ENCODE data around the gene DENND1A.

DNA sequence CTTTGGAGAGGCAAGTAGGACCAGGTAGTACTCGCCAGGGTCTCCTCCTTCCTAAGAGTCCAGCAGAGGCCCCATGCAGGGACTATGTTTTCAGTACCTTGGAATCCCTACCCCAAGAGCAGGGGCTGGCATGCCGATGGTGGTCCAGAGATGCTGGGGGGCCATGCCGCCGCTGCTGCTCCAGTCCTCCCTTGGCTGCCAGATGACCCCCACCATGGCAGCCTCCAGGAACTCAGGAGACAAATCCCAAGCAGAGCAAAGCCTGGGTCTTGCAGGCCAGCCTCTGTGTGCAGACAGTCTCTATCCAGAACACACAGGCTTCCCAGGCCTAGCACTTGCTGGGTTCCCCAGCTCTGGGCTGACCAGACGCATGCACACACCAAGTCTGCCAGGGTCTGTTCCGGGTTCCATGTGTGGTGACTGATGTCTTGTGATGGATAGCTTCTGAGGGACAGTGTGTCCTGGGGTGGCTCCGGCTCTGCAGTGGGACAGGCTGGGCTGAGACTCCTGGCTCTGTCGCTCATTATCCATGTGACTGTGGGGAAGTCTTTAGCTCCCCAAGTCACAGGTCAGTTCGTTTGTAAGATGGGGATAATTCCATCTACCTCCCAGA is 446.6 kb downstream of the DENND1A start:
- TF ChIP-seq, protein P1, sequence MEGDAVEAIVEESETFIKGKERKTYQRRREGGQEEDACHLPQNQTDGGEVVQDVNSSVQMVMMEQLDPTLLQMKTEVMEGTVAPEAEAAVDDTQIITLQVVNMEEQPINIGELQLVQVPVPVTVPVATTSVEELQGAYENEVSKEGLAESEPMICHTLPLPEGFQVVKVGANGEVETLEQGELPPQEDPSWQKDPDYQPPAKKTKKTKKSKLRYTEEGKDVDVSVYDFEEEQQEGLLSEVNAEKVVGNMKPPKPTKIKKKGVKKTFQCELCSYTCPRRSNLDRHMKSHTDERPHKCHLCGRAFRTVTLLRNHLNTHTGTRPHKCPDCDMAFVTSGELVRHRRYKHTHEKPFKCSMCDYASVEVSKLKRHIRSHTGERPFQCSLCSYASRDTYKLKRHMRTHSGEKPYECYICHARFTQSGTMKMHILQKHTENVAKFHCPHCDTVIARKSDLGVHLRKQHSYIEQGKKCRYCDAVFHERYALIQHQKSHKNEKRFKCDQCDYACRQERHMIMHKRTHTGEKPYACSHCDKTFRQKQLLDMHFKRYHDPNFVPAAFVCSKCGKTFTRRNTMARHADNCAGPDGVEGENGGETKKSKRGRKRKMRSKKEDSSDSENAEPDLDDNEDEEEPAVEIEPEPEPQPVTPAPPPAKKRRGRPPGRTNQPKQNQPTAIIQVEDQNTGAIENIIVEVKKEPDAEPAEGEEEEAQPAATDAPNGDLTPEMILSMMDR (IDR thresholded peaks at IDR 0.05) = no peak
- TF ChIP-seq TEAD1 (CRISPR knock-in tag; IDR thresholded peaks at IDR 0.05) = no peak
- no peak for TF ChIP-seq ZNF263 (CRISPR knock-in tag; IDR thresholded peaks at IDR 0.05; ENCODE audit: low read depth)
- no peak for TF ChIP-seq ZNF317 (CRISPR knock-in tag; IDR thresholded peaks at IDR 0.05; ENCODE audit: borderline replicate concordance, low read depth)
- TF ChIP-seq, protein P2, sequence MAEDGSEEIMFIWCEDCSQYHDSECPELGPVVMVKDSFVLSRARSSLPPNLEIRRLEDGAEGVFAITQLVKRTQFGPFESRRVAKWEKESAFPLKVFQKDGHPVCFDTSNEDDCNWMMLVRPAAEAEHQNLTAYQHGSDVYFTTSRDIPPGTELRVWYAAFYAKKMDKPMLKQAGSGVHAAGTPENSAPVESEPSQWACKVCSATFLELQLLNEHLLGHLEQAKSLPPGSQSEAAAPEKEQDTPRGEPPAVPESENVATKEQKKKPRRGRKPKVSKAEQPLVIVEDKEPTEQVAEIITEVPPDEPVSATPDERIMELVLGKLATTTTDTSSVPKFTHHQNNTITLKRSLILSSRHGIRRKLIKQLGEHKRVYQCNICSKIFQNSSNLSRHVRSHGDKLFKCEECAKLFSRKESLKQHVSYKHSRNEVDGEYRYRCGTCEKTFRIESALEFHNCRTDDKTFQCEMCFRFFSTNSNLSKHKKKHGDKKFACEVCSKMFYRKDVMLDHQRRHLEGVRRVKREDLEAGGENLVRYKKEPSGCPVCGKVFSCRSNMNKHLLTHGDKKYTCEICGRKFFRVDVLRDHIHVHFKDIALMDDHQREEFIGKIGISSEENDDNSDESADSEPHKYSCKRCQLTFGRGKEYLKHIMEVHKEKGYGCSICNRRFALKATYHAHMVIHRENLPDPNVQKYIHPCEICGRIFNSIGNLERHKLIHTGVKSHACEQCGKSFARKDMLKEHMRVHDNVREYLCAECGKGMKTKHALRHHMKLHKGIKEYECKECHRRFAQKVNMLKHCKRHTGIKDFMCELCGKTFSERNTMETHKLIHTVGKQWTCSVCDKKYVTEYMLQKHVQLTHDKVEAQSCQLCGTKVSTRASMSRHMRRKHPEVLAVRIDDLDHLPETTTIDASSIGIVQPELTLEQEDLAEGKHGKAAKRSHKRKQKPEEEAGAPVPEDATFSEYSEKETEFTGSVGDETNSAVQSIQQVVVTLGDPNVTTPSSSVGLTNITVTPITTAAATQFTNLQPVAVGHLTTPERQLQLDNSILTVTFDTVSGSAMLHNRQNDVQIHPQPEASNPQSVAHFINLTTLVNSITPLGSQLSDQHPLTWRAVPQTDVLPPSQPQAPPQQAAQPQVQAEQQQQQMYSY (CRISPR knock-in tag; IDR thresholded peaks at IDR 0.05) = no peak
- TF ChIP-seq RORB (CRISPR knock-in tag; IDR thresholded peaks at IDR 0.05) = no peak
